RCC 7860 (cell line): ENCODE data around the gene CACNG3.
"Not testable (repeated sequence)": the region's sequence is repeated elsewhere in the genome, so short reads cannot be mapped to it uniquely, and the experiment has no call there.

Source experiments
- DNase-seq: peaks from one replicate; pipeline ENCODE4 v3.0.0-alpha.2; 2015; ENCODE audit warnings: low spot score
- FAIRE-seq: peaks from 2 replicates; lab custom pipeline; 2012; peaks lifted over from hg19 to GRCh38; lab: Jason Lieb, UNC

Gene CACNG3

DNA sequence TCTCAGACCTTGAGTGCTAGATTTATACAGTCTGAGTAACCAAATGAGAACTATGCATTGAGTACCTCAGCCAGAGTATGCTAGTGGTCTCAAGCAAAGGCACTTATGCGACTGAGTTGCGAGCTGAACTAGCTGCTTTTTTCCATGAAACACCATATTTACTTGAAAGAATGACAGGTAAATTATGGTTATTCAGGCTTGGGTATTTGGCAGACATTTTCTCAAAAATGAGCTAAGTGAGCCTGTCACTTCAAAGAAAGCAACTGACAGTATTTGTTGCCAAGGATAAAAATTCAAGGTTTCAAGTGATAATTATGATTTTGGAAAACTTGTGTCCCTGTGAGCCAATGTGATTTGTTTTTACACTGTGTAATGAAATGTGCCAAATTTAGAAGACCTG lies 19.3 kb downstream of the CACNG3 start:
- FAIRE-seq (no peak), DNase-seq (no peak)

GRCh38 chr16:24279982-24280515 lies 23.9 kb downstream of the CACNG3 start:
- FAIRE-seq (no peak), DNase-seq (no peak)

- FAIRE-seq (no peak), DNase-seq (no peak)
Observed at GRCh38 chr16:24281466-24281865, 25.3 kb downstream of the CACNG3 start.

DNA sequence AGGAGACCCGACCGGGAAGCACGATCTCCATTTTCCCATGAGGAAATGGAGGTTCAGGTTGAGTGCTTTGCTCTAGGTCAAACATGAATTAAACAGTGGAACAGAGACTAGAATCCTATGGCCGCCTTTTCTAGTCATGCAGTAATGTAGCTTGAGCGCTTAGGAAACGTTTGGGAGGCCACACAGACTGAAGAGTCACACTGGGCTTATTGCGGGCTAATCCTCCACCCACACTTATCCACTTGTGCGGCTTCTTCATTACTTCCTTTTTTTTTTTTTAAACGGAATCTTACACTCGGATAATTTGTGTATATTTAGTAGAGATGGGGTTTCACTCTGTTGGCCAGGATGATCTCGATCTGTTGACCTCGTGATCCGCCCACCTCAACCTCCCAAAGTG lies 26.0 kb downstream of the CACNG3 start:
- FAIRE-seq, result no peak
- DNase-seq, result no peak

GRCh38 chr16:24286741-24287405 lies 30.7 kb downstream of the CACNG3 start:
- DNase-seq (no peak), FAIRE-seq (no peak)

GRCh38 chr16:24288516-24288915 lies 32.4 kb downstream of the CACNG3 start:
- FAIRE-seq (no peak), DNase-seq (no peak)

DNA sequence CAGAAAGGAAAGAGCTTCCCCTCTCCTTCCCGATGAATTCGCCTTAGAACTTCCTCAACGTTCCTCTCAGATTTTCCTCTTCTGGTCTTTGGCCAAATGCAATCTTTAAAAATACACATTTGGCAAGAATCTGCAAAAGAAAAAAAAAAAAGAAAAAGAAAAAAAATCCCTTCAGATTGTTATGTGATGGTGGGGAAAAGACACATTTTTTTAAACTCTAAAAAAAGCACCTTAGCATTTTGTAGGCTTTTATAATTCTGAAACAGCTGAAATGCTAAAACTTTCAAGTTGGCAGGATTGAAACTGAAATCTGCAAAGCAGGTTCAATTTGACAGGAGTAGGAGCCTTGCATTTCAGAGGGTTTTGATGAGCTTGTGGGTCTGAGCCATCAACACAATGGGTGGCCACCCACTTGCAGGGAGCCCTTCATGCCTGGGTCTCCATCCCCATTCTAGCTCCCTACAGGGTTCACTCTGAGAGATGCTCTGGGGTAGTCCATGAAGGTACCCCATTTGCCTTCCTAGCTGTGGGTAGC lies 33.1 kb downstream of the CACNG3 start:
- FAIRE-seq (no peak), DNase-seq (no peak)

DNA sequence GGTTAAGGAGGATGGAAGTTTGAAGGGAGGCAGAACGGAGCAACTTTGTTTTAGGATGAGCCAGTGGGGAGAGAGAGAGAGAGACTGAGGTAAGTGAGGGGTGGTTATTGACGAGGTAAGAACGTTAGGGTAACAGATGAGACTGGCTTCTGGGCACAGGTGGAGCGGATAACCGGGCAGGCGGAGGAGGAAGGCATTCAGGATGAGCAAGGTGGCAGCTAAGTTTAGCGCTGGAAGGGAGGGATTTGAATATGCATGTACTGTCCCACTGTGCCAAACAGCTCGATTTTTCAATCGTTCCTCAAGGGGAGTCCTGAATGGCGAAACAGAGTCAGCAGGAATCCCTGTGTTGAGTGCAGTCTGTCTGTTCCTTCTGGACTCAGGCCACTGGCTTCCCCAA lies 35.8 kb downstream of the CACNG3 start:
- DNase-seq, result no peak
- no peak for FAIRE-seq

- no peak for DNase-seq
- no peak for FAIRE-seq
Observed at GRCh38 chr16:24294131-24294530, 38.0 kb downstream of the CACNG3 start.

GRCh38 chr16:24297375-24297774 lies 41.2 kb downstream of the CACNG3 start:
- FAIRE-seq (no peak), DNase-seq (no peak)

- DNase-seq (no peak), FAIRE-seq (no peak)
Observed at GRCh38 chr16:24298548-24299167, 42.5 kb downstream of the CACNG3 start.

DNA sequence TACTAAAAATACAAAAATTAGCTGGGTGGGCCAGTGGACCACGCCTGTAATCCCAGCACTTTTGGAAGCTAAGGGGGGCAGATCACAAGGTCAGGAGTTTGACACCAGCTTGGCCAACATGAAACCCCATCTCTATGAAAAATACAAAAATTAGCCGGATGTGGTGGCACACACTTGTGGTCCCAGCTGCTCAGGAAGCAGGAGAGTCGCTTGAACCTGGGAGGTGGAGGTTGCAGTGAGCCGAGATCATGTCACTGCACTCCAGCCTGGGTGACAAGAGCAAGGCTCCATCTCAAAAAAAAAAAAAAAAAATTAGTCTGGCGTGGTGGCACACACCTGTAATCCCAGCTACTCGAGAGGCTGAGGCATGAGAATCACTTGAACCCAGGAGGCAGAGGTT lies 44.6 kb downstream of the CACNG3 start:
- FAIRE-seq, DNase-seq: not testable (repeated sequence)

DNA sequence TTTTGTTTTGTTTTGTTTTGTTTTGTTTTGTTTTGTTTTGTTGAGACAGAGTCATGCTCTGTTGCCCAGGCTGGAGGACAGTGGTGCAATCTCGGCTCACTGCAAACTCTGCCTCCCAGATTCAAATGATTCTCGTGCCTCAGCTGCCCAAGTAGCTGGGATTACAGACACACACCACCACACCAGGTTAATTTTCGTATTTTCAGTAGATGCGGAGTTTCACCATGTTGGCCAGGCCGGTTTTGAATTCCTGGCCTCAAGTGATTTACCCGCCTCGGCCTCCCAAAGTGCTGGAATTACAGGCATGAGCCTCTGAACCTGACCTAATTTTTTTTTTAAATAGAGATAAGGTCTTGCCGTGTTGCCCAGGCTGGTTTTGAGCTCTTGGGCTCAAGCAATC lies 46.5 kb downstream of the CACNG3 start:
- FAIRE-seq (no peak), DNase-seq (no peak)

GRCh38 chr16:24308200-24308599 lies 52.1 kb downstream of the CACNG3 start:
- FAIRE-seq (no peak), DNase-seq (no peak)

DNA sequence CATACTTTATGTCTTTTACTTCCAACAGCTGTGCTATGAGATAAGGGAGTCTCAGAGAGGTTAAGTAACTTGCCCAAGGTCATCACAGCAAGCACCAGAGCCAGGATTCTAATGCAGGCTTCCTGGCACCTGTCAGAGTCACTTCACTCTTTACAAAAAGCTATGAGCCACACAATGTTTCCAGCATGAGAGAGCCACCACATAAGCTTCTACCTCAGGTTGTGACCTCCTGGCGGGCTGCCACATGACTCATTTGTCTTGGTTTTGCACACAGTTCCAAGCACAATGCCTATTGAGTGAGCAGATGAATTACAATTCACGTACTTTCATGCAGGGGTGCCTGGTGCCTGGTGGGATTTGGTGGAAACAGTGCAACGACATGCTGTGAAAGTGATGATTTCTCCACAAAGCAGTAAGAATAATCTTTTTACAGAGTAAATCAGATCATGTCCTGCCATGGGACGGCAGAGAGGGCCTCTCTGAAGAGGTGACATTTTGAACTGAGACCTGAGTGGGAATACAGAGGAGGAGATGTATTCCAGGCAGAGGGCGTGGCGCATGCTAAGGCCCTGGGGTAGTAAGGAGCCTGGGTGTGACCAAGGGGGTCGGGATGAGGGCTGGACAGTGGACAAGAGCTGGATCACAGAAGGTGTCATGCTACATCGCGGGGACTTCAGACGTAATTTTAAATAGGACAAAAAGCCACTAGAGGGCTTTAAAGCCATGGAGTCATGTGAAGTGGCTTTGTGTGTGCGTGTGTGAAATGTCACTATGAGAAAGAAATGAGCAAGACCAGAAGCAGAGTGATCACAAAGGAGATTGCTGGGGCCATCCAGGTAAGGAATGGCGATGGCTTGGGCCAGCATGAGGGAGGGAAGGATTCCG lies 53.4 kb downstream of the CACNG3 start:
- DNase-seq (peak; percentile 59), FAIRE-seq (no peak)

DNA sequence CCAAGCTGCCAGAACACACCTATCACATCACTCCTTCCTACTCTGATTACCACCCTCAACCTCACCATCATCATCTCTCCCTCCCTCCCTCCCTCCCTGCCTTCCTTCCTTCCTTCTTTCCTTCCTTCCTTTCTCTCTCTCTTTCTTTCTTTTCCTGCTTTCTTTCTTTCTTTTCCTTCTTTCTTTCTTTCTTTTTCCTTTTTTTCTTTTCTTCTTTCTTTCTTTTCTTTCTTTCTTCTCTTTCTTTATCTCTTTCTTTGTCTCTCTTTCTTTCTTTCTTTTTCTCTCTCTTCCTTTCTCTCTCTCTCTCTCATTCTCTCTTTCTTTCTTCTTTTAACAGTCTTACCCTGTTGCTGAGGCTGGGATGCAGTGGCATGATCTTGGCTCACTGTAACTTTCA lies 59.2 kb downstream of the CACNG3 start:
- no peak for DNase-seq
- FAIRE-seq, result no peak

GRCh38 chr16:24318680-24319079 lies 62.5 kb downstream of the CACNG3 start:
- no peak for DNase-seq
- no peak for FAIRE-seq

- DNase-seq, result no peak
- no peak for FAIRE-seq
Observed at GRCh38 chr16:24319126-24319814, 63.1 kb downstream of the CACNG3 start.

- DNase-seq (no peak), FAIRE-seq (no peak)
Observed at GRCh38 chr16:24322106-24322505, 66.0 kb downstream of the CACNG3 start.

- FAIRE-seq (no peak), DNase-seq (no peak)
Observed at GRCh38 chr16:24324421-24324820, 68.3 kb downstream of the CACNG3 start.
